Kidney epithelial cell (primary cell): ENCODE results near the gene TOB1. TPM values are rescaled to one million over a fixed set of nuclear protein-coding genes. Genes with fewer than 3 reads are reported as not detected.

ENCODE experiments used
- DNase-seq: peaks from one replicate; pipeline ENCODE4 v3.0.0-alpha.2; 2010; ENCODE audit warnings: low read depth
- H3K27me3 ChIP-seq: 2 replicates; pipeline ENCODE4 v1.6.0; 2011; ENCODE audit warnings: low read length; ENCODE audit not compliant: control insufficient read depth, insufficient read depth
- H3K36me3 ChIP-seq: 2 replicates; pipeline ENCODE4 v1.5.1; 2011; ENCODE audit warnings: low read length; ENCODE audit not compliant: control insufficient read depth, insufficient read depth
- H3K4me3 ChIP-seq: 2 replicates; pipeline ENCODE4 v1.5.1; 2011; ENCODE audit warnings: low read depth, mild to moderate bottlenecking, control low read depth, low read length
- CTCF ChIP-seq: IDR thresholded peaks from 2 replicates; pipeline ENCODE4 v1.5.1; 2011; ENCODE audit warnings: mild to moderate bottlenecking, moderate library complexity, low read length, control low read depth, inconsistent platforms; ENCODE audit not compliant: insufficient read depth, poor library complexity, severe bottlenecking
- total RNA-seq: library from RNA; depleted of rRNA; stranded (reverse); fragments of >200 nt; gene quantifications from 2 replicates; pipeline ENCODE4 v1.2.3, GENCODE V29; 2015

The TOB1 gene
- 11.4 and 12.6 TPM in 2 replicates for total RNA-seq

- peak; percentile 84 for DNase-seq
- TF ChIP-seq CTCF, result no peak
- Histone ChIP-seq H3K36me3 (no peaks in the 10 kb centered on the region), H3K4me3 (peak within 1 kb of the TSS; percentile 78), H3K27me3 (no peaks in the 10 kb centered on the region)
These were observed at the start of gene TOB1 for GRCh38 chr17:50866261-50866949. Gene TOB1, minus strand, starts transcription at chr17:50866354. Its CDS starts 2,337 bp downstream, at chr17:50864017.

GRCh38 chr17:50914505-50915063 is 48.4 kb upstream of the TOB1 start:
- no peak for DNase-seq
- no peaks in the 10 kb centered on the region for H3K27me3 ChIP-seq
- no peaks in the 10 kb centered on the region for H3K36me3 ChIP-seq
- no peak for TF ChIP-seq CTCF
- no peak overlapping the region for H3K4me3 ChIP-seq

- Histone ChIP-seq H3K4me3 (no peak overlapping the region), H3K36me3 (no peaks in the 10 kb centered on the region), H3K27me3 (no peaks in the 10 kb centered on the region)
- DNase-seq, result no peak
- no peak for TF ChIP-seq CTCF
These were observed 47.0 kb upstream of the TOB1 start for GRCh38 chr17:50913120-50913519.

GRCh38 chr17:50911890-50912289 is 45.7 kb upstream of the TOB1 start:
- Histone ChIP-seq H3K4me3 (no peak overlapping the region), H3K27me3 (no peaks in the 10 kb centered on the region), H3K36me3 (no peaks in the 10 kb centered on the region)
- TF ChIP-seq CTCF, result no peak
- DNase-seq, result no peak

GRCh38 chr17:50911450-50911849 is 45.3 kb upstream of the TOB1 start:
- no peak for DNase-seq
- Histone ChIP-seq H3K4me3 (no peak overlapping the region), H3K36me3 (no peaks in the 10 kb centered on the region), H3K27me3 (no peaks in the 10 kb centered on the region)
- TF ChIP-seq CTCF, result no peak
